GM23338 (cell line): ENCODE data around the gene MYLK4. TPM values are rescaled to one million over a fixed set of nuclear protein-coding genes. Genes with fewer than 3 reads are reported as not detected.

Experiments used
- ATAC-seq: fragments of 200-7000 bp; cut with Tn5 transposase; 3 replicates; pipeline ENCODE4 v1.9.1; 2020
- DNase-seq: peaks from one replicate; pipeline ENCODE4 v3.0.0-alpha.2; 2015; ENCODE audit warnings: low spot score
- H2AFZ ChIP-seq: fragments of 200-600 bp; sonication (generic); 2 replicates; pipeline ENCODE4 v1.8.0; 2016; ENCODE audit warnings: antibody characterized with exemption, mild to moderate bottlenecking, moderate library complexity
- H3F3A ChIP-seq: fragments of 200-600 bp; sonication (generic); replicated peaks from 2 replicates; pipeline ENCODE4 v1.8.0; 2017; ENCODE audit warnings: antibody characterized with exemption, mixed run types, low read depth
- H3K27ac ChIP-seq: fragments of 200-600 bp; sonication (generic); 2 replicates; pipeline ENCODE4 v1.6.1; 2016; ENCODE audit warnings: low read depth
- H3K27me3 ChIP-seq: fragments of 200-600 bp; sonication (generic); 2 replicates; pipeline ENCODE4 v1.8.0; 2016; ENCODE audit warnings: mild to moderate bottlenecking, mixed run types, moderate library complexity; ENCODE audit not compliant: insufficient read depth
- H3K36me3 ChIP-seq: fragments of 200-600 bp; sonication (generic); 2 replicates; pipeline ENCODE4 v1.8.0; 2016; ENCODE audit warnings: mild to moderate bottlenecking; ENCODE audit not compliant: insufficient read depth
- H3K4me1 ChIP-seq: fragments of 200-600 bp; sonication (generic); 2 replicates; pipeline ENCODE4 v1.8.0; 2016; ENCODE audit warnings: mild to moderate bottlenecking, moderate library complexity; ENCODE audit not compliant: insufficient read depth
- H3K4me2 ChIP-seq: fragments of 200-600 bp; sonication (generic); 2 replicates; pipeline ENCODE4 v1.7.1; 2017; ENCODE audit warnings: mixed run types
- H3K4me3 ChIP-seq: fragments of 200-600 bp; sonication (generic); 2 replicates; pipeline ENCODE4 v1.6.1; 2016; ENCODE audit warnings: mixed run types
- H3K79me2 ChIP-seq: fragments of 200-600 bp; sonication (generic); replicated peaks from 2 replicates; pipeline ENCODE4 v1.8.0; 2017; ENCODE audit warnings: mild to moderate bottlenecking; ENCODE audit not compliant: insufficient read depth
- H3K9me2 ChIP-seq: fragments of 200-600 bp; sonication (generic); 2 replicates; pipeline ENCODE4 v1.8.0; 2017; ENCODE audit not compliant: insufficient read depth
- H4K20me1 ChIP-seq: fragments of 200-600 bp; sonication (generic); replicated peaks from 2 replicates; pipeline ENCODE4 v1.8.0; 2017; ENCODE audit warnings: mild to moderate bottlenecking; ENCODE audit not compliant: insufficient read depth
- H3K27ac Mint-ChIP-seq: 2 replicates; pipeline ENCODE4 v1.8.0; 2020; ENCODE audit warnings: inconsistent platforms, mild to moderate bottlenecking, moderate library complexity, mixed read lengths
- H3K27me3 Mint-ChIP-seq: 3 replicates; pipeline ENCODE4 v1.8.0; 2022; ENCODE audit warnings: low read depth, mild to moderate bottlenecking, moderate library complexity, mixed read lengths, inconsistent platforms; ENCODE audit not compliant: insufficient read depth, poor library complexity
- H3K36me3 Mint-ChIP-seq: 3 replicates; pipeline ENCODE4 v1.8.0; 2021; ENCODE audit warnings: low read depth, mild to moderate bottlenecking, inconsistent platforms, moderate library complexity, mixed read lengths
- H3K4me1 Mint-ChIP-seq: 3 replicates; pipeline ENCODE4 v1.8.0; 2020; ENCODE audit warnings: mild to moderate bottlenecking, inconsistent platforms, mixed read lengths
- H3K4me3 Mint-ChIP-seq: 3 replicates; pipeline ENCODE4 v1.8.0; 2021; ENCODE audit warnings: moderate library complexity, mild to moderate bottlenecking, inconsistent platforms, mixed read lengths
- H3K9me3 Mint-ChIP-seq: 3 replicates; pipeline ENCODE4 v1.8.0; 2020; ENCODE audit warnings: moderate library complexity, mild to moderate bottlenecking, inconsistent platforms, mixed read lengths
- CREB1 ChIP-seq: fragments of 250-450 bp; sonication (Bioruptor Pico); IDR thresholded peaks from 2 replicates; pipeline ENCODE4 v1.5.0; 2020; ENCODE audit warnings: low read depth, mild to moderate bottlenecking, moderate library complexity
- EZH2 ChIP-seq: fragments of 200-600 bp; sonication (generic); IDR thresholded peaks from one replicate; pipeline ENCODE4 v1.8.0; 2017; ENCODE audit warnings: antibody characterized with exemption, mild to moderate bottlenecking, low read depth; ENCODE audit not compliant: unreplicated experiment
- NANOG ChIP-seq: IDR thresholded peaks from 2 replicates; pipeline ENCODE4 v1.6.1; 2016; ENCODE audit warnings: antibody characterized with exemption, borderline replicate concordance
- STAT1 ChIP-seq: IDR thresholded peaks from one replicate; pipeline ENCODE4 v1.6.1; 2016; ENCODE audit warnings: antibody characterized with exemption; ENCODE audit not compliant: unreplicated experiment
- ZNF114 ChIP-seq: fragments of 250-450 bp; sonication (Bioruptor Pico); IDR thresholded peaks from 2 replicates; pipeline ENCODE4 v1.5.0; 2020; ENCODE audit warnings: mild to moderate bottlenecking, moderate library complexity
- ZNF331 ChIP-seq: fragments of 250-450 bp; sonication (Bioruptor Pico); IDR thresholded peaks from 2 replicates; pipeline ENCODE4 v1.5.0; 2020; ENCODE audit warnings: low read depth, mild to moderate bottlenecking, moderate library complexity
- polyA plus RNA-seq: library from polyadenylated mRNA; unstranded; fragments of >200 nt; fragmentation: Nextera tagmentation; extraction: Ambion mirVana; gene quantifications from 2 replicates; pipeline ENCODE4 v1.2.1, GENCODE V29; 2016
- total RNA-seq: library from RNA; depleted of rRNA; stranded (reverse); fragments of >200 nt; shearing (Covaris generic); gene quantifications from 2 replicates; pipeline ENCODE4 v1.2.3, GENCODE V29; 2014
- TF ChIP-seq, protein P1 (sequence below): IDR thresholded peaks from 2 replicates; pipeline ENCODE4 v1.6.1; 2016; ENCODE audit warnings: antibody characterized with exemption
- TF ChIP-seq, protein P2 (sequence below): IDR thresholded peaks from one replicate; pipeline ENCODE4 v1.6.1; 2018; ENCODE audit warnings: antibody characterized with exemption; ENCODE audit not compliant: unreplicated experiment
- TF ChIP-seq, protein P3 (sequence below): fragments of 250-450 bp; sonication (Bioruptor Pico); IDR thresholded peaks from 2 replicates; pipeline ENCODE4 v1.5.0; 2020; ENCODE audit warnings: mild to moderate bottlenecking, moderate library complexity

Gene MYLK4
- total and polyA plus RNA-seq, 2 experiments from 2014 or later, result 0.03 to 0.17 TPM

DNA sequence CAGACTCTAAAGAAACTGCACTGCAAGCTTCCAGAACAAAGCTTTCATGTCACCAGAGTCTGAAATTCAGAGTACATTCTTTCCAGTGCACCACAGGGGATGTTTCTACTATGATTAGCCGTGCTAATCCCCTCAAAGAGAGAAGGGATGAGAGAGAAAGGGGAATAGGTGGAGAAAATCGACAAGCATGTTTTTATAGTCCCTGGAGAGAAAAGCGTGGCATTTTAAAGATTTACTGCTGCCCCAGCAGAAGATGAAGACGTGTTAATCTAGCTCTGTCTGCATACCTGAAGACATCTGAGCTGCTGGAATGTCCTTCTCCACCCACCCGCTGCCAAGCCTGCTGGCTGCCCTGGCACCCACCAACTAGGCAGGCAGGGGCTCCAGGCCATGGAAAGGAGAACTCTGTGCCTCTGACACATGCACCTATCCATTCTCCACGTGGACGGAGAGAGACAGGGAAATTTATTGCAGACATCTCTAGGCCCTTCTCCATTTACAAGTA is 4.1 kb downstream of the MYLK4 start:
- TF ChIP-seq ZNF331, result no peak
- TF ChIP-seq, protein P1, sequence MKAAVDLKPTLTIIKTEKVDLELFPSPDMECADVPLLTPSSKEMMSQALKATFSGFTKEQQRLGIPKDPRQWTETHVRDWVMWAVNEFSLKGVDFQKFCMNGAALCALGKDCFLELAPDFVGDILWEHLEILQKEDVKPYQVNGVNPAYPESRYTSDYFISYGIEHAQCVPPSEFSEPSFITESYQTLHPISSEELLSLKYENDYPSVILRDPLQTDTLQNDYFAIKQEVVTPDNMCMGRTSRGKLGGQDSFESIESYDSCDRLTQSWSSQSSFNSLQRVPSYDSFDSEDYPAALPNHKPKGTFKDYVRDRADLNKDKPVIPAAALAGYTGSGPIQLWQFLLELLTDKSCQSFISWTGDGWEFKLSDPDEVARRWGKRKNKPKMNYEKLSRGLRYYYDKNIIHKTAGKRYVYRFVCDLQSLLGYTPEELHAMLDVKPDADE, result no peak
- TF ChIP-seq NANOG, result no peak
- TF ChIP-seq EZH2, result no peak
- TF ChIP-seq, protein P2, sequence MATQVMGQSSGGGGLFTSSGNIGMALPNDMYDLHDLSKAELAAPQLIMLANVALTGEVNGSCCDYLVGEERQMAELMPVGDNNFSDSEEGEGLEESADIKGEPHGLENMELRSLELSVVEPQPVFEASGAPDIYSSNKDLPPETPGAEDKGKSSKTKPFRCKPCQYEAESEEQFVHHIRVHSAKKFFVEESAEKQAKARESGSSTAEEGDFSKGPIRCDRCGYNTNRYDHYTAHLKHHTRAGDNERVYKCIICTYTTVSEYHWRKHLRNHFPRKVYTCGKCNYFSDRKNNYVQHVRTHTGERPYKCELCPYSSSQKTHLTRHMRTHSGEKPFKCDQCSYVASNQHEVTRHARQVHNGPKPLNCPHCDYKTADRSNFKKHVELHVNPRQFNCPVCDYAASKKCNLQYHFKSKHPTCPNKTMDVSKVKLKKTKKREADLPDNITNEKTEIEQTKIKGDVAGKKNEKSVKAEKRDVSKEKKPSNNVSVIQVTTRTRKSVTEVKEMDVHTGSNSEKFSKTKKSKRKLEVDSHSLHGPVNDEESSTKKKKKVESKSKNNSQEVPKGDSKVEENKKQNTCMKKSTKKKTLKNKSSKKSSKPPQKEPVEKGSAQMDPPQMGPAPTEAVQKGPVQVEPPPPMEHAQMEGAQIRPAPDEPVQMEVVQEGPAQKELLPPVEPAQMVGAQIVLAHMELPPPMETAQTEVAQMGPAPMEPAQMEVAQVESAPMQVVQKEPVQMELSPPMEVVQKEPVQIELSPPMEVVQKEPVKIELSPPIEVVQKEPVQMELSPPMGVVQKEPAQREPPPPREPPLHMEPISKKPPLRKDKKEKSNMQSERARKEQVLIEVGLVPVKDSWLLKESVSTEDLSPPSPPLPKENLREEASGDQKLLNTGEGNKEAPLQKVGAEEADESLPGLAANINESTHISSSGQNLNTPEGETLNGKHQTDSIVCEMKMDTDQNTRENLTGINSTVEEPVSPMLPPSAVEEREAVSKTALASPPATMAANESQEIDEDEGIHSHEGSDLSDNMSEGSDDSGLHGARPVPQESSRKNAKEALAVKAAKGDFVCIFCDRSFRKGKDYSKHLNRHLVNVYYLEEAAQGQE, result no peak
- TF ChIP-seq ZNF114 (CRISPR knock-in tag), result no peak
- no peak for TF ChIP-seq CREB1 (CRISPR knock-in tag)
- no peak for TF ChIP-seq STAT1
- Histone ChIP-seq H3K4me1 (no peaks in the 10 kb centered on the region), H3F3A (no peaks in the 10 kb centered on the region), H3K79me2 (no peaks in the 10 kb centered on the region), H3K4me2 (no peak overlapping the region), H3K36me3 (no peaks in the 10 kb centered on the region), H3K4me3 (no peak overlapping the region), H3K9me2 (no peaks in the 10 kb centered on the region), H3K27ac (no peak overlapping the region), H2AFZ (0 out of 2 replicates have a peak overlapping the region, but pooled peaks have one; percentile 3), H4K20me1 (no peaks in the 10 kb centered on the region), H3K27me3 (no peaks in the 10 kb centered on the region)
- Mint-ChIP-seq H3K27me3 (peaks cover 2% of the 10 kb centered on the region), H3K9me3 (no peaks in the 10 kb centered on the region), H3K4me1 (peaks cover 19% of the 10 kb centered on the region), H3K4me3 (no peak overlapping the region), H3K36me3 (no peaks in the 10 kb centered on the region), H3K27ac (no peak overlapping the region)
- DNase-seq (no peak), ATAC-seq (peak; percentile 53)

DNA sequence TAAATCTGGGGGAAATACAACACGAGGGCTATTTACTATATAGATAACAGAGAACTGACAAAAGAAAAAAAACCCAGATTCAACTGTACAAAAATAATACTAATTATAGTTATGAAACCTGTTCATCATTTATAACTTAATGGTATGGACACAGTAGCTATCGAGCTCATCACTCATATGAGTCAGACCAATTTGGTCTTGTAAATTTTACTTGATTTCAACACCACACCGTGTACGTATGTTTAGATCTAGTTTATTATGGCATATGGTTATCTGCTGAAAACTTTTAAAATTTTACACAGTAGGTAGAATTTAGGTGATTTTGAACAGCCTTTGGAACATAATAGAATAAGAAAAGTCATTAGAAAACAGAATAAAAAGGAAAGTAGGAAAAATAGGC is 5.5 kb downstream of the MYLK4 start:
- Mint-ChIP-seq H3K4me3 (no peak overlapping the region), H3K4me1 (peaks cover 19% of the 10 kb centered on the region), H3K9me3 (no peaks in the 10 kb centered on the region), H3K27ac (no peak overlapping the region), H3K36me3 (no peaks in the 10 kb centered on the region), H3K27me3 (peaks cover 2% of the 10 kb centered on the region)
- H3K9me2 ChIP-seq, result no peaks in the 10 kb centered on the region; the same call in 1 of the 2 replicates
- DNase-seq (no peak), ATAC-seq (no peak)
- no peak overlapping the region for H2AFZ ChIP-seq
- no peaks in the 10 kb centered on the region for H3F3A ChIP-seq
- no peak overlapping the region for H3K4me2 ChIP-seq
- H3K36me3 ChIP-seq, result no peaks in the 10 kb centered on the region
- H3K79me2 ChIP-seq, result no peaks in the 10 kb centered on the region
- no peaks in the 10 kb centered on the region for H3K4me1 ChIP-seq
- H4K20me1 ChIP-seq, result no peaks in the 10 kb centered on the region
- H3K27ac ChIP-seq, result no peak overlapping the region
- no peaks in the 10 kb centered on the region for H3K27me3 ChIP-seq
- no peak overlapping the region for H3K4me3 ChIP-seq
- TF ChIP-seq STAT1 (no peak), ZNF114 (CRISPR knock-in tag) (no peak), CREB1 (CRISPR knock-in tag) (no peak)
- TF ChIP-seq, protein P3, sequence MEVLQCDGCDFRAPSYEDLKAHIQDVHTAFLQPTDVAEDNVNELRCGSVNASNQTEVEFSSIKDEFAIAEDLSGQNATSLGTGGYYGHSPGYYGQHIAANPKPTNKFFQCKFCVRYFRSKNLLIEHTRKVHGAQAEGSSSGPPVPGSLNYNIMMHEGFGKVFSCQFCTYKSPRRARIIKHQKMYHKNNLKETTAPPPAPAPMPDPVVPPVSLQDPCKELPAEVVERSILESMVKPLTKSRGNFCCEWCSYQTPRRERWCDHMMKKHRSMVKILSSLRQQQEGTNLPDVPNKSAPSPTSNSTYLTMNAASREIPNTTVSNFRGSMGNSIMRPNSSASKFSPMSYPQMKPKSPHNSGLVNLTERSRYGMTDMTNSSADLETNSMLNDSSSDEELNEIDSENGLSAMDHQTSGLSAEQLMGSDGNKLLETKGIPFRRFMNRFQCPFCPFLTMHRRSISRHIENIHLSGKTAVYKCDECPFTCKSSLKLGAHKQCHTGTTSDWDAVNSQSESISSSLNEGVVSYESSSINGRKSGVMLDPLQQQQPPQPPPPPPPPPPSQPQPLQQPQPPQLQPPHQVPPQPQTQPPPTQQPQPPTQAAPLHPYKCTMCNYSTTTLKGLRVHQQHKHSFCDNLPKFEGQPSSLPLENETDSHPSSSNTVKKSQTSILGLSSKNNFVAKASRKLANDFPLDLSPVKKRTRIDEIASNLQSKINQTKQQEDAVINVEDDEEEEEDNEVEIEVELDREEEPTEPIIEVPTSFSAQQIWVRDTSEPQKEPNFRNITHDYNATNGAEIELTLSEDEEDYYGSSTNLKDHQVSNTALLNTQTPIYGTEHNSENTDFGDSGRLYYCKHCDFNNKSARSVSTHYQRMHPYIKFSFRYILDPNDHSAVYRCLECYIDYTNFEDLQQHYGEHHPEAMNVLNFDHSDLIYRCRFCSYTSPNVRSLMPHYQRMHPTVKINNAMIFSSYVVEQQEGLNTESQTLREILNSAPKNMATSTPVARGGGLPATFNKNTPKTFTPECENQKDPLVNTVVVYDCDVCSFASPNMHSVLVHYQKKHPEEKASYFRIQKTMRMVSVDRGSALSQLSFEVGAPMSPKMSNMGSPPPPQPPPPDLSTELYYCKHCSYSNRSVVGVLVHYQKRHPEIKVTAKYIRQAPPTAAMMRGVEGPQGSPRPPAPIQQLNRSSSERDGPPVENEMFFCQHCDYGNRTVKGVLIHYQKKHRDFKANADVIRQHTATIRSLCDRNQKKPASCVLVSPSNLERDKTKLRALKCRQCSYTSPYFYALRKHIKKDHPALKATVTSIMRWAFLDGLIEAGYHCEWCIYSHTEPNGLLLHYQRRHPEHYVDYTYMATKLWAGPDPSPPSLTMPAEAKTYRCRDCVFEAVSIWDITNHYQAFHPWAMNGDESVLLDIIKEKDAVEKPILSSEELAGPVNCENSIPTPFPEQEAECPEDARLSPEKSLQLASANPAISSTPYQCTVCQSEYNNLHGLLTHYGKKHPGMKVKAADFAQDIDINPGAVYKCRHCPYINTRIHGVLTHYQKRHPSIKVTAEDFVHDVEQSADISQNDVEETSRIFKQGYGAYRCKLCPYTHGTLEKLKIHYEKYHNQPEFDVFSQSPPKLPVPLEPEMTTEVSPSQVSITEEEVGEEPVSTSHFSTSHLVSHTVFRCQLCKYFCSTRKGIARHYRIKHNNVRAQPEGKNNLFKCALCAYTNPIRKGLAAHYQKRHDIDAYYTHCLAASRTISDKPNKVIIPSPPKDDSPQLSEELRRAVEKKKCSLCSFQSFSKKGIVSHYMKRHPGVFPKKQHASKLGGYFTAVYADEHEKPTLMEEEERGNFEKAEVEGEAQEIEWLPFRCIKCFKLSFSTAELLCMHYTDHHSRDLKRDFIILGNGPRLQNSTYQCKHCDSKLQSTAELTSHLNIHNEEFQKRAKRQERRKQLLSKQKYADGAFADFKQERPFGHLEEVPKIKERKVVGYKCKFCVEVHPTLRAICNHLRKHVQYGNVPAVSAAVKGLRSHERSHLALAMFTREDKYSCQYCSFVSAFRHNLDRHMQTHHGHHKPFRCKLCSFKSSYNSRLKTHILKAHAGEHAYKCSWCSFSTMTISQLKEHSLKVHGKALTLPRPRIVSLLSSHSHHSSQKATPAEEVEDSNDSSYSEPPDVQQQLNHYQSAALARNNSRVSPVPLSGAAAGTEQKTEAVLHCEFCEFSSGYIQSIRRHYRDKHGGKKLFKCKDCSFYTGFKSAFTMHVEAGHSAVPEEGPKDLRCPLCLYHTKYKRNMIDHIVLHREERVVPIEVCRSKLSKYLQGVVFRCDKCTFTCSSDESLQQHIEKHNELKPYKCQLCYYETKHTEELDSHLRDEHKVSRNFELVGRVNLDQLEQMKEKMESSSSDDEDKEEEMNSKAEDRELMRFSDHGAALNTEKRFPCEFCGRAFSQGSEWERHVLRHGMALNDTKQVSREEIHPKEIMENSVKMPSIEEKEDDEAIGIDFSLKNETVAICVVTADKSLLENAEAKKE, result no peak
